HG02885 (cell line): ENCODE data around the gene HLF.

ENCODE experiments used
- ATAC-seq: cut with Tn5 transposase; IDR thresholded peaks from one replicate; pipeline ENCODE4 v1.9.1; 2021; ENCODE audit warnings: mild to moderate bottlenecking; ENCODE audit not compliant: unreplicated experiment, poor library complexity

HLF gene

GRCh38 chr17:55248077-55248476 lies 16.7 kb upstream of the HLF start:
- ATAC-seq = no peak

DNA sequence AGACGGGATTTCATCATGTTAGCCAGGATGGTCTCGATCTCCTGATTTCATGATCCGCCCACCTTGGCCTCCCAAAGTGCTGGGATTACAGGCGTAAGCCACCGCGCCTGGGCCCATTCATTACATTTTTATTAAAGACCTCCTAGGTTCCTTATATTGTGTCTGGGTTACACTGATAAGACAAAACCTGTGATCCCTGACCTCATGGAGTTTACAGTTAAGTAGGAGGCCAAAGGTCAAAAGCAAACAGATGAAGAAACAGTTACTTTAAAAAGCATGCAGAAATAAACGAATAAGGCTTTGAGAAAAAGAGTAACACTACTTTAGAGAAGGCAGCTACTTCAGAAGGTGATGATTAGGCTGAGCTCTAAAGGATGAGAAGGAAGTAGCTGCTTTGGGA lies 14.9 kb upstream of the HLF start:
- no peak for ATAC-seq

DNA sequence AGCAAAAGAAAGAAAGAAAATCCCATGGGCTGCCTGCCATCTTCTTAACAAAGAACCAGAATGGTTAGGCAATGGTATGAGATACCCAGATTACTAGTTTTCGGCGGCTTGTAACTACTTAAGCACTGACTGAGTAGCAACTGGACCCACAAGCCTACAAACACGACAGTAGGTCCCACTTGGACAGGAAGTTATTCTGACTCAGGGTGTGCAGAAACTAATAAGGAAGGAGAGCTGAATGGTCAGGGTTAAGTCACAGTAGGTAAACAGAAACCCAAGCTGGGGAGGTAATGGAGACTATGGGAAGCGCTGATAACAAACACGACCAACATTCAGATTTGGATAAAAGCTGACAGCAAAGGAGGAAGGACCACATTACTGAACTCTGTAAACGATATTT lies 10.4 kb upstream of the HLF start:
- no peak for ATAC-seq

DNA sequence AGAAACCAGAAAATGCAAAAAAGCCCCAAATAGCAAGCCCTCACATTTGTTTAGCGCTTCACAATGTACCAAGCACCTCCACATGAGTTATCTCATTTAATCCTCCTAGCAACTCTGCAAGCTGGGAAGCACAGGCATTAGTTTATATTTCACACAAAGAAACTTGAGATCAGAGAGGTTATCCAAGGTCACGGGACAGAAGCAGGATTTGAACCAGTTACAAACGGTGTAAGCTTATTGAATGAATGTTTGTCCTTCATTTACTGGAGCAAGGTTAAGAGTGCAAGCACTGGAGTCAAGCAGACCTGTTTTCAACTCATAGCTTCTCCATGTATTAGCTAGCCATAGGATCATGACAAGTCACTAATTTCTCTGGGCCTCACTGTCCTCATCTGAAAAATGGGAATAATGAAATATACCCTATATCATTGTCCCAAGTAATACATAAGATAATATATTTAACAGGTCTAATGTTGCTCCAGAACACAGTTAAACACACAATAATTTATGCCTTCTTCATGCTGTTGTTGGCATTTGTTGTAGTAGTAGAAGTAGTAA lies 6.1 kb upstream of the HLF start:
- ATAC-seq = no peak

GRCh38 chr17:55259684-55260111 lies 5.1 kb upstream of the HLF start:
- ATAC-seq = no peak

DNA sequence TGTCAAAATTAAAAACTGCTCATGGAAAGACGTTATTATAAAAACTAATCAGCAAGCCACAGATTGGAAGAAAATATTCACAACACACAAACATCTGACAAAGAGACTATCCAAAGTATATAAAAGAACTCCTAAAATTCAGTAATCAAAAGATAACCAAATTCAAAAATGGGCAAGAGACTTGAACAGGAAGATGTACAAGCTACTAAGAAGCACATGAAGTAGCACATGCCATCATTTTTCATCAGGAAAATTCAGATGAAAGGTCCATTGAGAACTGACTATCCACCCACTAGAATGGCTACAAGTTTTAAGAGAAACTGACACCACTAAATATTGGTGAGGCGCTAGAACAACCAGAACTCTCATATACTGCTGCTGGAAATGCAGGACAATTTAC lies 3.4 kb upstream of the HLF start:
- no peak for ATAC-seq

GRCh38 chr17:55263569-55264277 lies 1.0 kb upstream of the HLF start:
- ATAC-seq = no peak

- no peak for ATAC-seq
Measured at GRCh38 chr17:55264278-55264644, 499 bp upstream of the HLF start.

- no peak for ATAC-seq
Measured at GRCh38 chr17:55265311-55266021, 706 bp downstream of the HLF start.

DNA sequence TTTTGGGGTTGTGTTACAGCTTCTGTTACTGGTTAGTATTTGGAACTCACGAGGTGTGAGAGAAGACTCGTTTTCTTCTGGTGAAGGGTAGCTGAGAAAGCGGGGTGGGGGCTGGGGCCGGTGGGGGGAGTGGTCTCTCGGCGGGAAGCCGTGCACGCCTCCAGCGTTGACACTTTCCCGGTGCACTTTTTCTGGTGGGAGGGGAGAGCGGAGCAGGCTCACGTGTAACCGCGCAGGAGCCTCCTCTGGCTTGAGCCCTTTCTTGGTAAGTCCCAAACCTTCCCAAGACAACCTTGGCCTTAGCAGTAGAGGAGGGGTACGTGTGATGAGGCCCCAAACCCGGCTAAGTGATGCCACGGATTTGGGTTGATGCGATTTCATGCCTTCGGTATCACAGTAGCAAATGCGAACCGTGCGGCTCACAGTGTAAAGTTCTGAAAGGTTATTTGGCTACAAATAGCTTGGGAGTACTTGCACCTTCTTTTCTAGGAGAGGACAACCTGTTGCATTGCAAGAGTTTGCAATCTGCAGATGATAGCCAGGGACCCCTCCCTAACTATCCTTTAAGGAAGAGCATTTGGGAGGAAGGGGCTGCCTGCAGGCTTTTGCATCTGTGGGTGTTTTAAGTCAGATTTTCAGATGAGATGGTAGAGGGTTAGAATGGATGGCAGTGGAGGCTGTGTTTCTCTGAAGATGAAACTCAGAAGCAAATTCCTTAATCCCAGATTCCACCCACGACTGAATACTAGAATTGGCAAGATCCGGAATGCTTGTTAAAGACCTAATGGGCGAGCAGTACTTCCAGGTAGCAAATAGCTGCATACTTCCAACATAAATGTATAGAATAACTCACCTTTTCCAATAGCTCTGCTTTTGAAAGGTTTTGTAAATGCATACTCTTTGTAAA lies 1.5 kb downstream of the HLF start:
- no peak for ATAC-seq

- ATAC-seq = no peak
Measured at GRCh38 chr17:55266958-55267688, 2.4 kb downstream of the HLF start.

- no peak for ATAC-seq
Measured at GRCh38 chr17:55267777-55268648, 3.3 kb downstream of the HLF start.

- ATAC-seq = no peak
Measured at GRCh38 chr17:55268649-55269480, 4.1 kb downstream of the HLF start.

DNA sequence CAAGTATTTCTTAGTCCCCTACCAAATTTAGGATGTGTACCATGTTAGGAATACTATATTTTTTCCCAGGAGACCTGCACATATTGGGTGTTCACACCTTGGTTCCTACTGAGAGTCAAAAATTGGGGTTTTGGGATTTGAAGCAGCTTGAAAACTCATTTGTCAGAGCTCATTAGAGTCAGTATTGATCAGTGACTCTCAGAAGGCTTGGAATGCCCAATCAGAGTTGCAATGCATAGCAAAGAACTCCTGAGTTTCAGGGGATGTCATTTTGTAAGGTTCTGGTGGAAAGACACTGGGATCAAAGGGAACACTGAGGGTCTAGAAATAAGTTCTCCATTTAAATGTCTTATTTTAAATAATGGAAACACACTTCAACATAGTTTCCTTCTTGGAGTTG lies 5.1 kb downstream of the HLF start:
- ATAC-seq = no peak

GRCh38 chr17:55271223-55271571 lies 6.4 kb downstream of the HLF start:
- ATAC-seq = no peak

DNA sequence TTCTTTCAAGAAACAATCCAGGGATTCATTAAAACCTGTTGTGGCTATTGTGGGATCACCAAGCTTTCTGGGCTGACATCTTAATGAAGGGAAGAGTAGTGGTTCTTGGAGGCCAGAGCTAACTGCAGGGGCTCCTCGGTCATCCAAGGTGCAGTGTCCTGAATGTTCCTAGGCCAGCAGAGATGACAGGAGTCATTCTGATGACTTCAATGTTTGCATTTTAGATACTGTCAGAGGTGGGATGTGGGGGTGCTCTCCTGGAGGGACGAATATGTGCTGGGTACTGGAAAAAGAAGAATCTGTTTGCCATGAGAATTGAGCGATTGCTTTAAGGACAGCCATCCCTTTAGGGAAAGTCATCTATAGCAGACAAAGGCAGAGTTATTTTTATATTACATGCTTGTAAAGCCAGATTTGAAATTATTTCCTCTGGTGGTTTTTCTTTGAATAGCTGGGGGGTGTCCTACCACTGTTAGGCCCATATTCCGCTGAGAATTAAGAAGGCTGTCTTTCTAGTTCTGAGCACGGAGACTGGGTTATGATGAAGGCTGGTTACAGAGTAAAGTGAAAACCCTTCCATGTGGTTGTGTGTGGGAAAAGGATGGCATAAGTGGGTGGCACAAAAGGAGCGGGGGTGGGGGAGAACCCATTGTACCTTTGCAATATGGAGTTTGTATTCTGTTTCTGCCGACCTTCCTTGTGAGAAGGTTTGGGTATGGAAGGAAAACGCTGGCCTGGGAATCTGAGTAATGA lies 7.4 kb downstream of the HLF start:
- no peak for ATAC-seq

DNA sequence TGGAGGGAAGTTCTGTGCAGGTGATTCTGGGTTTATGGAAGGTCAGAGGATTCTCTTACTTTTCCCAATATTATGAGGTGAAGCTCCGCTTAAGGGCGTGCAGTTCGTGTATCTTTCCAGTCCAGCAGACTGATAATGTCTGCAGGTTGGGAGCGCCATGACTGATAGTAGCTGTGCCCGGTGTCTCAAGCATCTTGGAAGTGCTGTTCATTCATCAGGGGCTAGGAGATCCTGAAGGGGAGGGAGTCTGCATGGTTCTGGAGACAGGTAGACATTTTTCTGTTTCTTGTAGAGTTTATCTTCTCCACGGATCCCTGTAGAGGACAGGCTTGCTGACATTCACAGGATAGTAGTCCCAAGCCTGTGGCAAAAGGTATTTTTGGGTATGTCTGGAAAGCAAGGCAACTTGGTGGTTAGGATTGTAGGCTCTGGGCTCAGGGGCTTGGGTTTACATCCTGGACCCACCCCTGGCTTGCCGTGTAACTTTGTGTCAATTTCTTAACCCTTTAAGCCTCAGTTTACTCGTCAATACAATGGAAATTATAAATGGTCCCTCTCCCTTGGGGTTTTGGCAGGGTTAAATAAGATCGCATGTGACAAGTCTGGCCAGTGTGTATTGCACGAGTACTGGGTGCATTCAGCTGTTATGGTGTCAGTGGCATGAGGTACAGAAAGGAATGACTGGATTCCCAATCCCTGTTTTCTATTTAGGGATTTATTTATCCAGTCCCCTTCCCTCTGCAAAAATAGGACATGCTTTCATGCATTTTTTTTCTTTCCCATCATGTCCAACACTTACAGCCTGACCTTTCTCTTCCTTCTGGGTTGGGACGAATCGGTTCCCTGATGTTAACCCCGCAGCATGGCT lies 8.2 kb downstream of the HLF start:
- ATAC-seq = no peak
